GM12891 (cell line): Measurements from ENCODE around the gene ZNF780B.
A peak's percentile ranks its signal among the peaks of the same experiment; 100 is the strongest.

ENCODE experiments used
- DNase-seq: peaks from one replicate; pipeline ENCODE4 v3.0.0; 2011; ENCODE audit warnings: low spot score; ENCODE audit not compliant: insufficient read length
- FAIRE-seq: peaks from 2 replicates; lab custom pipeline; 2011; peaks lifted over from hg19 to GRCh38; lab: Jason Lieb, UNC
- PAX5 ChIP-seq: IDR thresholded peaks from 2 replicates; pipeline ENCODE4 v1.6.1; 2011; ENCODE audit warnings: low read length, moderate library complexity, mild to moderate bottlenecking; ENCODE audit not compliant: insufficient read depth, severe bottlenecking
- POLR2A ChIP-seq: IDR thresholded peaks from 2 replicates; pipeline ENCODE4 v1.6.1; 2011; ENCODE audit warnings: low read depth, low read length, control low read depth
- POLR2AphosphoS5 ChIP-seq: IDR thresholded peaks from 2 replicates; pipeline ENCODE4 v1.6.1; 2011; ENCODE audit warnings: low read depth, low read length, control low read depth
- POU2F2 ChIP-seq: IDR thresholded peaks from 2 replicates; pipeline ENCODE4 v1.6.1; 2011; ENCODE audit warnings: low read depth, mild to moderate bottlenecking, control low read depth, low read length, moderate library complexity
- SPI1 ChIP-seq: IDR thresholded peaks from 2 replicates; pipeline ENCODE4 v1.6.1; 2011; ENCODE audit warnings: low read depth, low read length, control low read depth
- TAF1 ChIP-seq: IDR thresholded peaks from 2 replicates; pipeline ENCODE4 v1.6.1; 2011; ENCODE audit warnings: low read depth, low read length, control low read depth

The ZNF780B gene

DNA sequence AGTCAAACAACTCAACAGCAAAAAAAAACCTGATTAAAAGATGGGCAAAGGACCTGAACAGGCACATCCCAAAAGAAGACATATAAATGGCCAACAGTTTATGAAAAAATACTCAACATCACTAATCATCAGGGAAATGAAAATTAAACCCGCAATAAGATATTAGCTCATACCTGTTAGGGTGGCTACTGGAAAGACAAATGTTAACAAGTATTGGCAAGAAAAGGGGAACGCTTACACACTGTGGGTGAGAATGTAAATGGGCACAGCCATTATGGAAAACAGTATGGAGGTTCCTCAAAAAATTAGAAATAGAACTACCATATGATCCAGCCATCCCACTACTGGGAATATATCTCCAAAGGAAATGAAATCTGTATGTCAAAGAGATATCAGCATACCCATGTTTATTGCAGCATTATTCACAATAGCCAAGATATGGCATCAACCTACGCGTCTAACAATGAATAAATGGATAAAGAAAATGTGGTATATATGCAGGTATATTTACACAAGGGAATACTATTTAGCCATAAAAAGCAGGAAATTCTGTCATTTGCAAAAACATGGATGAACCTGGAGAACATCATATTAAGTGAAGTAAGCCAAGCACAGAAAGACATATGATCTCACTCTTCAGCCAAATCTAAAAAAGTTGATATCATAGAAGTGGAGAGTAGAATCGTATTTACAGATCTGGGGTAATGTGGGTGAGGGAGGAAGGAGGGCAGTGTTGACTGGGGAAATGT, 32.4 kb upstream of the ZNF780B start:
- peak; percentile 43 for FAIRE-seq
- TF ChIP-seq PAX5 (no peak), POLR2A (no peak), POU2F2 (no peak), TAF1 (no peak), POLR2AphosphoS5 (no peak), SPI1 (no peak)
- no peak for DNase-seq

DNA sequence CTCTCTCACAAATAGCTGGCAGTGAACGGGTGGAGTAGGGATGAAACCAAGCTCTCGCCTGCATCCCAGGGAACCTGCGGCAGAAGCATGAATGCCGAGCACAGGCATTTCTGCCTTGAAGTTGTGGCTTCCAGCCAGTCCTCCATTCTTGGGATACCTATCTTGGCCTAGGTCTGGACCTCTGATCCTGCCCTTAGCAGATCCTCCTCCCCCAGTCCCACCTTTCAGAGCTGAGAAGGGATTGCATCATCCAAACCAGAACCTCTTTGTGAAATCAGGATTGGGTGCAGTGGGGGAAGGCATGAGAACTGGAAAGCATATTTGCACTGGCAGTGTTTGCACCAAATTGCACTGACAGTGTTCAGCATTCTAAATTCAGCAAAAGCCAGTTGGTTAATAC, 28.9 kb upstream of the ZNF780B start:
- FAIRE-seq (no peak), DNase-seq (no peak)
- TF ChIP-seq SPI1: no peak

DNA sequence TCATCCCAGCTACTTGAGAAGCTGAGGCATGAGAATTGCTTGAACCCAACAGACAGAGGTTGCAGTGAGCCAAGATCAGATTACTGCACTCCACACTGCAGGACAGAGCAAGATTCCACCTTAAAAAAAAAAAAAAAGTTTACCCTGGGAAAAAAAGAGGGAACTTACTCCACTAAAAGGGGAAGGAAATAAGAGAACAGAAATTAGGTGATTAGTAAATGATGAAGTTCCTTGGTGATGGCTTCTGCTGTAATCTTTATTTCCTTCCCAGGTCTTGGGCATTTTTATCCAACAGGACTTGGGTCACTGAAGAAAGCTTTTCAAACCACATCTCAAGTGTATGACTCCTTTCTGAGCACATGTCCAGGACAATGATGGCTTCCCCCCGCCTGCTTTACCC, 25.4 kb upstream of the ZNF780B start:
- DNase-seq: no peak
- TF ChIP-seq POLR2AphosphoS5: no peak
- no peak for TF ChIP-seq TAF1
- no peak for TF ChIP-seq SPI1
- no peak for TF ChIP-seq PAX5
- no peak for TF ChIP-seq POLR2A
- no peak for TF ChIP-seq POU2F2
- FAIRE-seq: no peak

DNA sequence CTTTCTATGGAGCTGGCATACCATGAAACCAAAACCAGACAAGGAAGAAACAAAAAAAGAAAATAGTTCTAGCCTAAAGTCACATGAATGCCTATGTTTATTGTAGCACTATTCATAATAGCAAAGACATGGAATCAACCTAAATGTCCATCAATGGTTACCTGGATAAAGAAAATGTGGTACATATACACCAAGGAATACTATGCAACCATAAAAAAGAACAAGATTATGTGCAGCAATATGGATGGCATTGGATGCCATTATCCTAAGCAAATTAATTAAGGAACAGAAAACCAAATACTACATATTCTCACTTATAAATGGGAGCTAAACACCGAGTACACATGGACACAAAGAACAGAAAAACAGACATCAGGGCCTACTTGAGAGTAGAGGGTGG, 24.3 kb upstream of the ZNF780B start:
- DNase-seq: no peak
- TF ChIP-seq POLR2A (no peak), POLR2AphosphoS5 (no peak), PAX5 (no peak), TAF1 (no peak), POU2F2 (no peak), SPI1 (no peak)
- no peak for FAIRE-seq

DNA sequence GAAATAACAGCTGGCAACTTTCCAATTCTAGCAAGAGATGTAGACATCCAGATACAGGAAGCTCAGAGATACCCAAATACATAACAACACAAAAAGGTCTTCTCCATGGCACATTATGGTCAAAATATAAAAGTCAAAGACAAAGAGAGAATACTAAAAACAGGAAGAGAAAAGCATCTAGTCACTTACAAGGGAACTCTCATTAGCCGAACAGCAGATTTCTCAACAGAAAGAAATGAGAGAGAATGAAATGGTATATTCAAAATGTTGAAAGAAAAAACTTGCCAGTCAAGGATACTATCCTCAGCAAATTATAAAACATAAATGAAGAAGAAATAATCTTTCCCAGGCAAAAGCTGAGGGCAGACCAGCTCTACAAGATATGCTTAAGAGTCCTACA, 22.3 kb upstream of the ZNF780B start:
- FAIRE-seq: no peak
- TF ChIP-seq PAX5 (no peak), SPI1 (no peak), POLR2AphosphoS5 (no peak), POU2F2 (no peak), POLR2A (no peak), TAF1 (no peak)
- DNase-seq: no peak

DNA sequence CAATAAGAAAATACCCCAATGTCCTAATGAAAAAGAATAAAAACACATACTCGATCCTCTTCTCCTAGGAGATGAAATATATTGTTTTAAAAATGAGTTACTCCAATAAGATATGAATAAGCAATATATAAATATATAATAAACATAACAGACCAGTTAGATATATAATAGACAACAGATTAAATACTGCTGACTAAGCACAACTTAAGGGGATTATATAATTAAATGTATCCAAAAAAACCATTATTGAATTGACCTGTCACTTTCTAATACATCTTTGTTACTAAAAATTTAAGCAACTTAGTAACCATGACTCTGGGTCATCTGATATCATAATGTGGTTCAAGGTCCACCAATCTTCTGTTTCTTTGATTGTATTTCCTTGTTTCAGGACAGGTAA, 14.0 kb upstream of the ZNF780B start:
- FAIRE-seq (no peak), DNase-seq (no peak)
- no peak for TF ChIP-seq POLR2AphosphoS5
- TF ChIP-seq SPI1: no peak

DNA sequence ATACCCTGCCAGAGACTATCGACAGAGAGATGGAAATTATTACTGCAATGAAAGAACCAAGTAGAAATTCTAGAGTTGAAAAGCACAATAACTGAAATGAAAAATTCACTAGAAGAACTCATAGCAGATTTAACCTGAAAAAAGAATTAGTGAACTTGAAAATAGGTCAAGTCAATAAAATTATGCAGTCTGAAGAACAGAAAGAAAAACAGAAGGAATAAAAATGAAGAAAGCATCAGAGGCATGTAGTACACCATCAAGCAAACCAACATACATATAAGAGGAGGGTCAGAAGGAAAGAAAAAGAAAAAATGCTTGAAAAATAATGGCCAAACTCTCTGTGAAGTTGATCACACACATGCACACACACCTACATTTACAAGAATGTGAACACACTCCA, 3.6 kb upstream of the ZNF780B start:
- no peak for TF ChIP-seq POLR2A
- TF ChIP-seq TAF1: no peak
- no peak for TF ChIP-seq POLR2AphosphoS5
- TF ChIP-seq PAX5: no peak
- TF ChIP-seq POU2F2: no peak
- no peak for TF ChIP-seq SPI1
- FAIRE-seq: no peak

DNA sequence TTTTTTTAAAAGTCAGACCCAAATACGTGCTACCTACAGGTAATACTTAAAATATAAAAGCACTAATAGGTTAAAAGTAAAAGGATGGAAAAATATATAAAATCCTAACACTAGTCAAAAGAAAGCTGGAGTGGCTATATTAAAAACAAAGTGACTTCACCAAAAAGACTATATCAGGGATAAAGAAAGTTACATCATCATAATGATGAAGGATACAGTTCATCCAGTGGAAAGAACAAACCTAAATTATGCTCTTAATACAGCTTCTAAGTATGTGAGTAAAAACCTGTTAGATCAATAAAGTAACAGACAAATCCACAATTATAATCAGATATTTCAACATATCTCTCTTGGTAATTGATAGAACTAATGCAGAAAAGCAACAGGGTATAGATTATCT, 1.1 kb upstream of the ZNF780B start:
- FAIRE-seq (no peak), DNase-seq (no peak)
- TF ChIP-seq POLR2AphosphoS5: no peak

More for the DNA sequence above, 3.6 kb upstream of the ZNF780B start:
- no peak for DNase-seq

DNA sequence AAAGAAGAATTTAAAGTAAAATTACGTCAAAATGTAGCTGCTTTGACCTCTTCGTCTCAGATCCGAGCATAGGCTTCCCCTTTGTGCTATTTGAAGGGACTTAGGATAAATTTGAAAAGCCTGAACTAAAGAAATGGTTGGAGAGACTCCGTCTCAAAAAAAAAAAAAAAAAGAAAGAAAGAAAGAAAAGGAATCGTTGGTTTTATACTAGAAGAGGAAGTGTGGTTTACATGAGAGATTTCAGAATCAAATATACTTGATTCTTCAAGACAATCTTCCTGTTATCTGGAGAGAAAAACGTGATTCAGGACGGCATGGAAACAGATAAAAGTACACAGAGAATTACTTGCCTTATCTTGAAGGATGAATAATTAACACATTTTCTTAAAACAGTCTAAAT, 474 bp upstream of the ZNF780B start:
- FAIRE-seq: peak; percentile 9
- no peak for DNase-seq
- TF ChIP-seq SPI1 (0 out of 2 replicates have a peak, but pooled peaks have one; percentile 33), POLR2A (no peak), POLR2AphosphoS5 (no peak), POU2F2 (no peak), PAX5 (no peak)

DNA sequence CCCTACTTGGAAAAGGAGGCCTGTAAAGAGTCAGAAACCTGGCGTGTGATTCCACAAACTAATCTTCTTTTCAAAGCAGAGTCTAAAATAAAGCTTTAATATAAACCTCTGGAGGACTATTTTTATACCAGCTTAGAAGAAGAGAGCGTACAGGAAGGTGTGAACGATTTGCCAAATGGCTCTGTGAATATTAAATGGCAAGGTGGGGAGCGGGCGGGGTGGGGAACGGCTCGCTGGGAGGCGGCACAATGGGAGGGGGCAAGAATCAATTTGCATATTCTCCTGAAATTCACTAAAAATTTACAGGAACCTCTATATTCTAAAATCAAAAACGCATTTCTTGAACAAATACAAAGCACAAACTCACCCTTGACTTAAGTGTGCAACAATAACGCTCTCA, 982 bp downstream of the ZNF780B start:
- DNase-seq (no peak), FAIRE-seq (no peak)
- TF ChIP-seq POU2F2 (no peak), POLR2A (no peak), PAX5 (no peak), TAF1 (no peak), SPI1 (no peak), POLR2AphosphoS5 (no peak)

DNA sequence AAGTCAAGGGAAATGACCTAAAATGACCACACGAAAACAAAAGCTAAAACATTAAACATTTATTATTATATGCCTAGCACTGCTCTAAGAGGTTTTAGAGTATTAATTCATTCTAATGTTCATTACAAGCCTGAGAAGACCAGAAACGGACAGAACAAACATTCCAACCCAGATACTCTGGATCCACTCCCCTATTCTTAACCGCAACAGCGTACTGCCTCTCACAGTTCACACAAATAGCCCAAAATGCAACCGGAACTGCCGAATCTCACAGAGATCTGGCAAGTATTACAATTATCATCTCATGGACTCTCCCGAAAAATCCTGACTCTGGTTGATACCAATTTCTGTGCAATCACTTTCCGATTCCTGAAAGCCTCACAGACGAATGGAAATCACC, 1.4 kb downstream of the ZNF780B start:
- no peak for DNase-seq
- TF ChIP-seq TAF1: no peak
- TF ChIP-seq POLR2AphosphoS5: no peak
- TF ChIP-seq POLR2A: no peak
- no peak for TF ChIP-seq POU2F2
- TF ChIP-seq SPI1: no peak
- TF ChIP-seq PAX5: no peak
- FAIRE-seq: no peak
